D341Med (cell line): ENCODE results near the gene TNN.

Experiments
- DNase-seq: peaks from one replicate; pipeline ENCODE4 v3.0.0; 2012; ENCODE audit warnings: low spot score

Gene TNN

GRCh38 chr1:175147569-175147968 lies 79.9 kb downstream of the TNN start:
- no peak for DNase-seq

- DNase-seq = no peak
Observed at GRCh38 chr1:175148068-175148467, 80.4 kb downstream of the TNN start.

DNA sequence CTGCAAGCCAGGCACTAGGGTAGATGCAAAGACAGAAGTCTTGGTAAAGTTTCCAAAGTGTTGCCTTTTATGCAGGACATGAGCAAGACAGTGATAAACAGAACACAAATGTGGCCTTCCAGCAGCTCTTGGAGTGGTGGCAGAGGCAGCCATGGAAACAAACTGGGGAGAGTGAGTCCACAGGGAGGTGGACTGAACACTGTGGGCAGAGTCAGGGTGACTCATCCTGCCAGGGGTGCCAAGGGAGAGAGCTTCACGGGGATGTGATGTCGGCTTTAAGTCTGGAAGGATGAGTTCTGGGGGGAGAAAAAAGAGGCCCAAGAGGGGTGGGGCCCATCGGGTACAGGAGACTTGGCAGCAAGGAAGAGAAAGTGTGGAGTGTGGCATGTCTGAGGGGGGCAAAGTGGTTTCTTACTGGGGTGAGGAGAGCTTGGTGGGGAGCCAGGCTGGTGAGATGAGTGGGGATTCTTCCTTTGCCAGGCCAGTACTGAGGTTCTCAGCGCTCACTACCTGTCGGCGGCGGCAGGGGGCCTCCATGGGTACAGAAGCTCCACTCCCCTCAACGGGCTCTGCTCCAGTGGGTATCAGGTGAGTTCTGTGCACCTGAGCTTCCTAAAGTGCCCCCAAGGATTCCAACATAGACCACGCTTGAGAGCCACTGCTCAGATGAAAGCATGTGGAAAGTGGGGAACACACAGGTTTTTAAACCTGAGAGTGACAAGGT lies 83.1 kb downstream of the TNN start:
- DNase-seq = no peak

DNA sequence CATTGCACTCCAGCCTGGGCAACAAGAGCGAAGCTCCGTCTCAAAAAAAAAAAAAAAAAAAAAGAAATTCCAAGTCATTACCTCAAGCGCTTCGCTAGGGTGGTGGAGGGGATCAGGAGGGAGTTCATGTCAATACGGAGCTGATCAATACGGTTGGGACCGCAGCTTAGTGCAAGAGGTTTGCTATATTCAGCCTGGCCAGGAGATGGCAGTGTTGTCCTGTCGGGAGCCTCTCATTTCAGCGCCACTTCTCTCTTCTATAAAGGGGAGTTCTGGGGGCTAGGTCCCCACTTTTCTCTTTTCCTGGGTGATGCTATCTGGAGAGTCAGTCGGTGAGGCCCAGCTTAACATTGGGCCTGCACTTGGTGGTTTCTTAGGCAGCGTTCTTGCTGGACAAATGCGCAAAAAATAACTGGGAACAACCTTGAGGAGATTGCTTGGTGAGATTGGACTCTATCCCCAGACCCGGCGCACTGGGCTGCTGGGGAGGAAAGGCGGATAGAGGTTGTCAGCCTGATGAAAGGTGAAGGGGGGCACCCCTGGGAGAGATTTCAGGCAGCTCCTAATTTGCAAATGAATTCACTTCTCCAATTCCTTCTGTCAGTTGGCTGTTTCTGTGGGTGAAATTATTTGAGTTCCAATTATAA lies 84.5 kb downstream of the TNN start:
- DNase-seq = peak; percentile 82

GRCh38 chr1:175154629-175155472 lies 87.2 kb downstream of the TNN start:
- peak; percentile 82 for DNase-seq

DNA sequence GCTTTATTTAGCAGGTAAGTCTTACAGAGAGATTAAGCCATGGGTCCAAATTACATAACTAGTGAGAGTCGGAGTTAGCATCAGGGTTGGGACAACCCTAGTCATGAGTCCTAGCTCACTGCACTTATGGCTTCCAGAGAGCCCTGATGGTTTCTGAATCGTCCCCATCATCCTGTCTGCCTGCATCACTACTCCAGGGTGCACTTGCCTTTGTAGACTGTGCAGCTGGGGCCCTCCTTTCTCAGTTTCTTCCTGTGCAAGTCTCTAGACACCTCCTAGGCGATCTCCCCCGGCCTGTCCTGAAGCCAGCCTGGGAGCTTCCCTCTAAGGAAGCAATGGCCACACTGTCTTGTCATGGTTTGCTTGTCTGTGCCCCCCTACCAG lies 87.8 kb downstream of the TNN start:
- no peak for DNase-seq

- no peak for DNase-seq
Observed at GRCh38 chr1:175155936-175156335, 88.3 kb downstream of the TNN start.

DNA sequence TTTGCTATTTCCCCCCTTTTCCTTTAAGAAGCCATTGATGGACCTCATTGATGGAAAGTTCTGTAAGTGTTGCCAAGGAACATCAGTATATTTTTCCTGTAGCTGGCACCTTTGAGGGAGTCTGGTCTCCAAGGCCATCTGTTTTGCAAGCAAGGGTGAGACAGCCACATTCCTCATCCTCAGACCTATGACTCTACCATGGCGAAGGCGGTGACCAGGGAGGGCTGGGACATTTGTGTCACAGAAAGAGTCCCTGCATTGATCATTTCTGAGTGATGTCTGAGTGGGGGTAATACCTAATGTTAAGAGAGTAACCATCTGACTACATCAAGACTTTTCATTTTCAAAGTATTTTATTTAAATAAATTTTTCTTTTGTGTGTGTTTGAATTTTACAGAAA lies 89.6 kb downstream of the TNN start:
- DNase-seq = no peak

- no peak for DNase-seq
Observed at GRCh38 chr1:175158170-175158591, 90.5 kb downstream of the TNN start.

DNA sequence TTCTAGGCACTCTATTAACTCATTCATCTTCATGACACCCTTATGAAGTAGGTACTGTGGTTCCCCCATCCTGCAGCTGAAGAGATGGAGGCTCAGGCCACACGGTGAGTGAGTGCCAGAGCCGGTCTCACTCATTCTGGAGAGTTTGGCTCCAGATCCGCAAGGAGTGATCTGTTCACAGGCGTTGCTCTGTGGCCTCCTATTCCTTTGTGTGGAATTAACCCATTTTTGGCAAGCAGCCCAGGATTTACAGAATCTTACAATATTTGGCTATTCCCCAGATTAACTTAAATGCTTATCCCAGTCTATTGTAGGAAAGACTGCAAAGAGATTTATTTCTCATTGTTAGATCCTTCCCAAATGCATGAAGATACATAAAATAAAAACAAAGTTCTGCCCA lies 95.3 kb downstream of the TNN start:
- DNase-seq = peak; percentile 60

GRCh38 chr1:175163702-175164101 lies 96.1 kb downstream of the TNN start:
- DNase-seq = no peak

DNA sequence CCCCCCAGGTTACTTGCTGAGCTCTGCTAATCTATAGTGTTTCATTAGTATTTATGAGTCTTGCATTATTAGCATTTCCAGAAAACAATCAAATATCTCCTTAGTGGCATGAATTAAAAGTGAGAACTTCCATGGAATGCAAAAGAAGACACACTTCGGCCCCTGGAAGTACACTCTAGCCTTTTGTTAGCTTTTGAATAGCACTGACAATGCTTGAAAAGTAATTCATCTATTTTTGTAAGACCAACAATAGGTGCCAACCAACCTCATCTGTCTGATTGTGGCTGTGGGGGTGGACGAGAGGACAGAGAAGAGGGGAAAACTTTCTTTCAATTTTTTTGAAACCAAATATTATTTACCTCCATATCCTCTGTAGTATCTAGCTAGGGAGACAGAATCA lies 97.1 kb downstream of the TNN start:
- no peak for DNase-seq

DNA sequence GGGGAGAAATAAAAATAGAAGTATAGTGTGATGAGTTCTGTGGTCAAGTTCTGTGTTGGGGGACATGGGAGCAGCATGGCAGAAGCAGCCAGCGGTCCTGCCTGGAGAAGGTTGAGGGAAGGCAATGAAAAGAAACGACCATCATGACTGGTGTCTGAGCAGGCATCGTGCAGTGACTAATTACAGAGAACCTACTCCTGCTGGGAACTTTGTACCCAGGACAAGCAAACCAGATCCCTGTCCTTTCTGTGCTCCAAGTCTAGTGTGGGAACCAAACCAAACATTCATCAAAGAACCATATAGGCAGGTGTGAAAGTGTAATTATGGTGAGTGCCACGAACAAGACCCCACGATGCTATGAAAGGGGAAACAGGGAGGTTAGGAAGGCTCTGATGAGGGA lies 99.1 kb downstream of the TNN start:
- no peak for DNase-seq

GRCh38 chr1:175167861-175168260 lies 100.2 kb downstream of the TNN start:
- DNase-seq = no peak

DNA sequence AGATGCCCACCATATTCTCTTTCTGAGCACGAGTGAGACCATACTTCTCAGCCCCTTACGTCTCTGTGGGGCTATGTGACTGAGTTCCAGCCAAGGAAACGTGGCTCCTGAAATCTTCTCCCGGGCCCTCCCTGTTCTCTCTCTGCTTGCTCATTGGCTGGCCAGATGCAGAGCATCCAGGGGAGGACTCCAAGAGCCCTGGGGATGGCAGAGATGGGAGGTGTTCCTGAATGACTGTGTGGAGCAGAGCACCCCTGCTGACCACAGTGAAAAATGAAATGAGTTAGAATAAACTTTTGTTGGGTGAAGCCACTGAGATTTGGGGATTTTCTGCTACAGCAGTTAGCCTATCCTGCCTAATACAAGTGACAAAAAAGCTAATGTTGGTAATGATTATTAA lies 101.1 kb downstream of the TNN start:
- no peak for DNase-seq

GRCh38 chr1:175169286-175170018 lies 101.8 kb downstream of the TNN start:
- no peak for DNase-seq

DNA sequence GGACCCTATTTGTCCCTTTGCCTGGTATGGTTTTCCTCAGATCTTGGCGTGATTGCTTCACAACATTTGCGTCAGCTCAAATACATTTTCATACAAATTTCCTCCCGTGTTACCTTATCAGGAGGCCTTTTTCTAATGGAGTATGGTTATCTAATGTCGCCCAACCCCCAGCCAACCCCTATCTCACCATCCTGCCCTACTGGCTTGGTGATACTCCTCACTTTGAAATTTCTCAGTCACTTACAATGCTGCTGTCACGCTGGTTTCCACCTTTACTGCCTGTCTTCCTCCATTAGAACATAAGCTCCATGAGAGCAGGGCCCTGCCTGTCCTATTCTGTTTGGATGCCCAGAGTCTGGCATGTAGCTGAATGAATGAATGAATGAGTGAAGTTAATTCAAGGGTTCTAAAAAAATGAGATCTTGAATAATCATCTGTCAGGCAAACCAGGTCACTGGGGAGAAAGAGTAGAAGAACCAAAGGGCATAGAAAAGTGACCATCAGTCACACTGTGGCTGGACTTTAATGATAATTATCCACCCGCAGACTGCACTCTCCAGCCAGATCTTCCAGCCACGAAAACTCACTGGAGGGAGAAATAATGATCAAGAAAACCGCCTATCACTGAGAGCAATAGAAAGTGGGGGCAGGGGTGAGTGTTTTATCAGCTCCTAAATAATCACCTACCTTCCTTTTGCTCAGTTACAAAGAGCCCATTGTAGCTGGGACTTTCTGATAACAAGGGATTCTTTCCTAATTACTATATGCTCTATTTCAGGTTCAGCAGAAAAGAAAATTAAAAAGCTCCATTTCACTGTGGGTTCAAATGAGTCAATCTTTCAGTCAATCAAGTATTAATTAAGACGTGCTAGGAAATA lies 103.6 kb downstream of the TNN start:
- no peak for DNase-seq

GRCh38 chr1:175172503-175172902 lies 104.9 kb downstream of the TNN start:
- no peak for DNase-seq

DNA sequence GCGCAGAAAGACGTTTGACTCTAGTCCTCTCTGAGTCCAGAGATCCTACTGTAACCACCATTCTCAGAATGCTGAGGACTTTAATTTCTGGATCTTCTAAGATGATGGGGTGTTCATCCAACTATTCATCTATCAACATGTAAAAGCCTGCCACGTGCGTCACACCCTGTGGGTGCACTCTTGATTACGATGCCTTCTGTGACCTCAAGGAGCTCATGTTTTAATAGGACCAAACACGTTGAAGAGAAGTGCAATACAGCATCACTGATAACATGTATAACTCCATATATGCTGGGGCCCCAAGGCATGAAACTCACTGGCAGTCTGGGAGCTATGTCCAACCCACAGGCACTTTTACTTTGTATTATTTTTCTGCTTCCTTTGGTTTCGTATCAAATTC lies 105.9 kb downstream of the TNN start:
- DNase-seq = no peak

GRCh38 chr1:175174309-175175102 lies 106.9 kb downstream of the TNN start:
- no peak for DNase-seq

GRCh38 chr1:175176246-175176645 lies 108.6 kb downstream of the TNN start:
- no peak for DNase-seq
